H9 (cell line): ENCODE data around the gene HECW1. TPM values are rescaled to one million over a fixed set of nuclear protein-coding genes. Genes with fewer than 3 reads are reported as not detected.

Experiments
- DNase-seq: peaks from one replicate; pipeline ENCODE4 v3.0.0-alpha.2; 2017
- H2AFZ ChIP-seq: one replicate; pipeline ENCODE4 v1.6.1; 2013; ENCODE audit warnings: mild to moderate bottlenecking, low read length, control low read depth, moderate library complexity
- H2AK5ac ChIP-seq: 2 replicates; pipeline ENCODE4 v1.6.1; 2013; ENCODE audit warnings: low read length, control low read depth, mixed read lengths; ENCODE audit not compliant: insufficient read length
- H2BK120ac ChIP-seq: one replicate; pipeline ENCODE4 v1.6.1; 2013; ENCODE audit warnings: low read depth, mild to moderate bottlenecking, low read length, control low read depth, inconsistent platforms; ENCODE audit not compliant: poor library complexity, severe bottlenecking
- H2BK12ac ChIP-seq: 2 replicates; pipeline ENCODE4 v1.6.1; 2013; ENCODE audit warnings: low read length, control low read depth, mixed read lengths, low read depth; ENCODE audit not compliant: insufficient read length
- H2BK15ac ChIP-seq: 2 replicates; pipeline ENCODE4 v1.6.1; 2013; ENCODE audit warnings: low read depth, low read length, control low read depth
- H2BK20ac ChIP-seq: one replicate; pipeline ENCODE4 v1.6.1; 2013; ENCODE audit warnings: low read depth, mild to moderate bottlenecking, low read length, control low read depth, inconsistent platforms; ENCODE audit not compliant: poor library complexity, severe bottlenecking
- H2BK5ac ChIP-seq: 2 replicates; pipeline ENCODE4 v1.6.1; 2013; ENCODE audit warnings: low read length, control low read depth, mixed read lengths; ENCODE audit not compliant: insufficient read length
- H3K14ac ChIP-seq: 2 replicates; pipeline ENCODE4 v1.6.1; 2013; ENCODE audit warnings: low read length, control low read depth; ENCODE audit not compliant: insufficient read depth
- H3K18ac ChIP-seq: 2 replicates; pipeline ENCODE4 v1.6.1; 2013; ENCODE audit warnings: low read depth, mild to moderate bottlenecking, mixed read lengths, low read length, control low read depth; ENCODE audit not compliant: insufficient read length
- H3K23ac ChIP-seq: 2 replicates; pipeline ENCODE4 v1.6.1; 2013; ENCODE audit warnings: low read length, control low read depth, mixed read lengths, low read depth; ENCODE audit not compliant: insufficient read length
- H3K23me2 ChIP-seq: 2 replicates; pipeline ENCODE4 v1.6.1; 2013; ENCODE audit warnings: low read depth, mild to moderate bottlenecking, mixed read lengths, low read length, control low read depth; ENCODE audit not compliant: insufficient read length, poor library complexity, severe bottlenecking
- H3K27ac ChIP-seq: 2 replicates; pipeline ENCODE4 v1.5.1; 2013; ENCODE audit warnings: low read length, control low read depth, mixed read lengths, low read depth; ENCODE audit not compliant: insufficient read length
- H3K27me3 ChIP-seq: 2 replicates; pipeline ENCODE4 v1.6.1; 2013; ENCODE audit warnings: low read length, control low read depth, inconsistent platforms; ENCODE audit not compliant: insufficient read depth
- H3K4ac ChIP-seq: 2 replicates; pipeline ENCODE4 v1.6.1; 2013; ENCODE audit warnings: low read depth, mild to moderate bottlenecking, control low read depth, inconsistent platforms, low read length, moderate library complexity
- H3K4me1 ChIP-seq: 2 replicates; pipeline ENCODE4 v1.6.1; 2013; ENCODE audit warnings: low read length, control low read depth, inconsistent platforms; ENCODE audit not compliant: insufficient read depth
- H3K4me2 ChIP-seq: 2 replicates; pipeline ENCODE4 v1.6.1; 2013; ENCODE audit warnings: low read length, control low read depth, mixed read lengths; ENCODE audit not compliant: insufficient read length, insufficient read depth
- H3K56ac ChIP-seq: 2 replicates; pipeline ENCODE4 v1.6.1; 2013; ENCODE audit warnings: low read depth, mild to moderate bottlenecking, mixed read lengths, low read length, control low read depth; ENCODE audit not compliant: insufficient read length
- H3K79me1 ChIP-seq: 2 replicates; pipeline ENCODE4 v1.6.1; 2013; ENCODE audit warnings: low read depth, mild to moderate bottlenecking, moderate library complexity, low read length, control low read depth, inconsistent platforms; ENCODE audit not compliant: insufficient read depth, poor library complexity, severe bottlenecking
- H3K79me2 ChIP-seq: 2 replicates; pipeline ENCODE4 v1.6.1; 2013; ENCODE audit warnings: low read length, control low read depth, inconsistent platforms; ENCODE audit not compliant: insufficient read depth
- H3K9ac ChIP-seq: 2 replicates; pipeline ENCODE4 v1.6.1; 2013; ENCODE audit warnings: low read length, control low read depth, mixed read lengths; ENCODE audit not compliant: insufficient read length; ENCODE audit errors: extremely low read depth
- H3K9me3 ChIP-seq: one replicate; pipeline ENCODE4 v1.6.1; 2013; ENCODE audit warnings: low read depth, low read length, inconsistent platforms; ENCODE audit not compliant: control insufficient read depth
- H3T11ph ChIP-seq: one replicate; pipeline ENCODE4 v1.6.1; 2013; ENCODE audit warnings: mild to moderate bottlenecking, low read length, control low read depth, inconsistent platforms
- H4K20me1 ChIP-seq: one replicate; pipeline ENCODE4 v1.6.1; 2013; ENCODE audit not compliant: control insufficient read depth, insufficient read length, insufficient read depth
- H4K5ac ChIP-seq: 2 replicates; pipeline ENCODE4 v1.6.1; 2013; ENCODE audit warnings: low read depth, mild to moderate bottlenecking, mixed read lengths, low read length, control low read depth; ENCODE audit not compliant: insufficient read length
- H4K8ac ChIP-seq: replicated peaks from 2 replicates; pipeline ENCODE4 v1.6.1; 2013; ENCODE audit warnings: low read length, control low read depth, mixed read lengths, low read depth; ENCODE audit not compliant: insufficient read length
- H4K91ac ChIP-seq: 2 replicates; pipeline ENCODE4 v1.6.1; 2013; ENCODE audit warnings: low read depth, mild to moderate bottlenecking, moderate library complexity, mixed read lengths, low read length, control low read depth; ENCODE audit not compliant: insufficient read length
- H3K27ac Mint-ChIP-seq, 3 experiments: 2 replicates in 2 of 3; 3 replicates in 1 of 3; pipeline ENCODE4 v1.8.0; 2020 to 2021; ENCODE audit warnings: mixed read lengths in 3 of 3, mild to moderate bottlenecking in 1 of 3, moderate library complexity in 1 of 3
- H3K27me3 Mint-ChIP-seq: 2 replicates; pipeline ENCODE4 v1.8.0; 2021; ENCODE audit warnings: low read depth, mild to moderate bottlenecking, moderate library complexity, mixed read lengths
- H3K36me3 Mint-ChIP-seq, 3 experiments: 2 replicates in 2 of 3; 3 replicates in 1 of 3; pipeline ENCODE4 v1.8.0; 2020 to 2021; ENCODE audit warnings: low read depth in 3 of 3, mixed read lengths in 3 of 3; ENCODE audit not compliant: insufficient read depth in 1 of 3
- H3K4me1 Mint-ChIP-seq, 2 experiments: 2 replicates each; pipeline ENCODE4 v1.8.0; 2020; ENCODE audit warnings: mixed read lengths in 2 of 2
- H3K4me3 Mint-ChIP-seq, 2 experiments: 2 replicates in 1 of 2; 3 replicates in 1 of 2; pipeline ENCODE4 v1.8.0; 2020 to 2021; ENCODE audit warnings: mild to moderate bottlenecking in 2 of 2, mixed read lengths in 2 of 2, moderate library complexity in 1 of 2
- H3K9me3 Mint-ChIP-seq, 2 experiments: 2 replicates in 1 of 2; 3 replicates in 1 of 2; pipeline ENCODE4 v1.8.0; 2020; ENCODE audit warnings: mild to moderate bottlenecking in 2 of 2, mixed read lengths in 2 of 2, moderate library complexity in 1 of 2
- WGBS: extraction: QIAGEN DNeasy Blood & Tissue Kit; methylation state at CpG from one replicate; pipeline ENCODE4 v1.1.7; 2013; ENCODE audit warnings: missing lambda C conversion rate, low lambda C conversion rate, mixed read lengths; ENCODE audit not compliant: insufficient read length; ENCODE audit errors: extremely low coverage; 5-methylcytosine and 5-hydroxymethylcytosine counted together
- total RNA-seq: library from RNA; stranded (reverse); gene quantifications from 2 replicates; pipeline ENCODE4 v1.2.1, GENCODE V29; 2021
- TF ChIP-seq, protein P1 (sequence below): fragments of 200-600 bp; sonication (generic); conservative IDR thresholded peaks from 3 replicates; pipeline ENCODE4 v1.8.0; 2021; ENCODE audit warnings: antibody characterized with exemption, mild to moderate bottlenecking

The HECW1 gene
- total RNA-seq, 1 experiment from 2014 or later: 5.0 TPM

- Histone ChIP-seq H4K8ac (no peak overlapping the region), H3K9ac (no peak overlapping the region), H2AFZ (no peak overlapping the region), H3K79me1 (no peaks in the 10 kb centered on the region), H2BK20ac (no peak overlapping the region), H3K18ac (no peak overlapping the region), H3K56ac (no peak overlapping the region), H4K20me1 (no peaks in the 10 kb centered on the region), H4K91ac (no peak overlapping the region), H3K9me3 (no peaks in the 10 kb centered on the region), H3K23ac (no peak overlapping the region), H2AK5ac (no peak overlapping the region), H3K14ac (no peak overlapping the region), H3K79me2 (no peaks in the 10 kb centered on the region), H2BK5ac (no peak overlapping the region), H3K27ac (no peak overlapping the region), H2BK120ac (no peak overlapping the region), H3K23me2 (no peaks in the 10 kb centered on the region), H3K27me3 (no peaks in the 10 kb centered on the region), H3K4me2 (no peak overlapping the region), H4K5ac (no peak overlapping the region), H2BK12ac (no peak overlapping the region), H3K4me1 (peaks cover 10% of the 10 kb centered on the region), H2BK15ac (no peak overlapping the region), H3K4ac (no peak overlapping the region), H3T11ph (no peak overlapping the region)
- TF ChIP-seq, protein P1, sequence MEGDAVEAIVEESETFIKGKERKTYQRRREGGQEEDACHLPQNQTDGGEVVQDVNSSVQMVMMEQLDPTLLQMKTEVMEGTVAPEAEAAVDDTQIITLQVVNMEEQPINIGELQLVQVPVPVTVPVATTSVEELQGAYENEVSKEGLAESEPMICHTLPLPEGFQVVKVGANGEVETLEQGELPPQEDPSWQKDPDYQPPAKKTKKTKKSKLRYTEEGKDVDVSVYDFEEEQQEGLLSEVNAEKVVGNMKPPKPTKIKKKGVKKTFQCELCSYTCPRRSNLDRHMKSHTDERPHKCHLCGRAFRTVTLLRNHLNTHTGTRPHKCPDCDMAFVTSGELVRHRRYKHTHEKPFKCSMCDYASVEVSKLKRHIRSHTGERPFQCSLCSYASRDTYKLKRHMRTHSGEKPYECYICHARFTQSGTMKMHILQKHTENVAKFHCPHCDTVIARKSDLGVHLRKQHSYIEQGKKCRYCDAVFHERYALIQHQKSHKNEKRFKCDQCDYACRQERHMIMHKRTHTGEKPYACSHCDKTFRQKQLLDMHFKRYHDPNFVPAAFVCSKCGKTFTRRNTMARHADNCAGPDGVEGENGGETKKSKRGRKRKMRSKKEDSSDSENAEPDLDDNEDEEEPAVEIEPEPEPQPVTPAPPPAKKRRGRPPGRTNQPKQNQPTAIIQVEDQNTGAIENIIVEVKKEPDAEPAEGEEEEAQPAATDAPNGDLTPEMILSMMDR: no peak
- Mint-ChIP-seq H3K4me3 (no peak overlapping the region), H3K36me3 (no peaks in the 10 kb centered on the region), H3K27me3 (no peaks in the 10 kb centered on the region), H3K4me1 (peaks cover 27 to 31% of the 10 kb centered on the region in 2 experiments), H3K9me3 (no peaks in the 10 kb centered on the region; a peak in 1 of 5 replicates), H3K27ac (no peak overlapping the region)
- DNase-seq: no peak
- no CpG with 5 or more reads among the region's 4 CpGs for WGBS
Observed at GRCh38 chr7:43081603-43082002, 30.8 kb upstream of the HECW1 start.
